GM13977 (cell line): ENCODE results near the gene OXSR1.

ENCODE experiments used
- DNase-seq: peaks from one replicate; pipeline ENCODE4 v3.0.0; 2012; ENCODE audit warnings: low spot score
- CTCF ChIP-seq: IDR thresholded peaks from 2 replicates; pipeline ENCODE4 v1.5.1; 2012; ENCODE audit warnings: mild to moderate bottlenecking, control low read depth; ENCODE audit not compliant: insufficient read depth; ENCODE audit errors: extremely low read depth, missing control alignments
- in situ Hi-C: fragments of 300-500 bp; cut with MboI; formaldehyde crosslinking; loops from one replicate; pipeline ENCODE4 v1.12.0; 2022; ENCODE audit warnings: low sequenced_read_pairs, low pct_unique_long_range_greater_than_20kb, mixed read lengths, inconsistent platforms; ENCODE audit not compliant: unreplicated experiment

Gene OXSR1

GRCh38 chr3:38167591-38167990, 2.3 kb downstream of the OXSR1 start:
- no peak for DNase-seq
- in situ Hi-C loops, result no loop called here
- TF ChIP-seq CTCF, result no peak

DNA sequence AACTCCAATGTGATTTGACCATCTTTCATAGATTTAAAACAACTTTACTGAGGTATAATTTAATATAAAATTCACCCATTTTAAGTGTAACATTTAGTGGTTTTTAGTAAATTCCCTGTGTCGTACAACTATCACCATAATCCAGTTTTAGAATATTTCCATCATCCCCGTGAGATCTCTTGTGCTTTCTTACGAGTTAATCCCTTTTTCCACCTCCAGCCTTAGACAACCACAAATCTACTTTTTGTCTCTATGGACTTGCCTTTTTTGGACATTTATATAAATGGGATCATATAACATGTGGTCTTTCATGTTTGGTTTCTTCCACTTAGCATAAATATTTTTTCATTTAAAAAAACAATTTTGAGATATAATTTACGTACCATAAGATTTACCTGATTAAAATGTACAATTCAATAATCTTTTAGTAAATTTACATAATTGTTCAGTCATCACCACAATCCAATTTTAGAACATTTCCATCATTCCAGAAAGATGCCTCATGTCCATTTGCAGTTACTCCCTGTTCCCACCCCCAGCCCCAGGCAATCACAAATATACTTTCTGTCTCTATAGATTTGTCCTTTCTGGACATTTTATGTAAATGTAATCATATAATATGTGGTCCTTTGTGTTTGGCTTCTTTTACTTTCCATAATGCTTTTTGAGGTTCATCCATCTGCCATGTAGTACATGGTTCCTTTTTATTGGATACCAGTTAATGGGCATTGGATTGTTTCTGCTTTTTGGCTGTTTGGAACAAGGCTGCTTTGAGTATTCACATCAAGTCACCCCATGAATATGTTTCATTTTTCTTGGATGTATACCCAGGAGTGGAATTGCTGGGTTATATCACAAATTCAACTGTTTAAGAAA, 3.1 kb downstream of the OXSR1 start:
- no peak for DNase-seq
- no peak for TF ChIP-seq CTCF
- in situ Hi-C loops, result no loop called here

- no peak for DNase-seq
- in situ Hi-C loops, result no loop called here
- no peak for TF ChIP-seq CTCF
These were observed 3.6 kb downstream of the OXSR1 start for GRCh38 chr3:38169027-38169317.

DNA sequence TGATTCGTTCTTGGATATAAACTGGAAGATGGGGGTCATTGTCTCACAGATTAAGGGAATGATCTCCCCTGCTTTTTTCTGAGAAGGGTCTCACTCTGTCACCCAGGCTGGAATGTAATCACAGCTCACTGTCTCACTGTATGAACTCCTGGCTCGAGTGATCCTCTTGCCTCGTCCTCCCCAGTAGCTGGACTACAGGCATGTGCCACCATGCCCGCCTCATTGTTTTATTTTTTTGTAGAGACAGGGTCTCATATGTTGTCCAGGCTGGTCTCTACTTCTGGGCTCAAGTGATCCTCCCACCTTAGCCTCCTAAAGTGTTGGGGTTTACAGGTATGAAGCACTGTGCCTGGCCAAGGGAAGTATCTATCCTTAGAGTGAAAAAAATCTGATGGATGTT, 5.4 kb downstream of the OXSR1 start:
- in situ Hi-C loops, result no loop called here
- no peak for TF ChIP-seq CTCF
- DNase-seq, result no peak

GRCh38 chr3:38171622-38172021, 6.3 kb downstream of the OXSR1 start:
- in situ Hi-C loops, result no loop called here
- TF ChIP-seq CTCF, result no peak
- no peak for DNase-seq

DNA sequence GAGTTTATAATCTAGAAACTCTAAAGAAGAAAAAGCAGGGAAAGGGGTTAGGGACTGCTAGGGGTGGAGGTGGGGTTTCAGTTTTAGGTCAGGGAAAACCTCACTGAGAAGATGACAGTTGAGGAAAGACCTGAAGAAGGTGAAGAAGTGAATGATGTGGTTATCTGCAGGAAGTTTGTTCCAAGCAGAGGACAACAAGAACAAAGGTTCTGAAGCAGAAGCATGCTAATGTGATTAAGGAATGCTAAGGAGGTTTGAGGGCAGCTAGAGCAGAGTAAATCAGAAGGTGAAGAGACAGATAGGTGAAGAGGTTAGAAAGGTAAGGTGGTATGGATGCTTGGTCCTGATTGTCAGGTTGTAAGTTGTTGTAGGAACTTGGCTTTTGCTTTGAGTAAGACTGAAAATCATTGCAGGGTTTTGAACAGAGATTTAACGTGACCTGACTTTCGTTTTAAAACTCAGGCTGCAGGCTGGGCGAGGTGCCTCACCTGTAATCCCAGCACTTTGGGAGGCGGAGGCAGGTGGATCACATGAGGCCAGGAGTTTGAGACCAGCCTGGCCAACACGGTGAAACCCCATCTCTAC, 8.6 kb downstream of the OXSR1 start:
- no peak for DNase-seq
- TF ChIP-seq CTCF, result no peak
- in situ Hi-C loops, result no loop called here
